SJCRH30 (cell line): ENCODE measurements around the gene SEC24D. TPM values are rescaled to one million over a fixed set of nuclear protein-coding genes. Genes with fewer than 3 reads are reported as not detected.

Source experiments
- DNase-seq, 2 experiments: peaks; one replicate each; pipeline ENCODE4 v3.0.0-alpha.2; 2015 to 2020
- H3K27ac ChIP-seq: fragments of 250-450 bp; sonication (Bioruptor Pico); 2 replicates; pipeline ENCODE4 v1.5.1; 2020; ENCODE audit warnings: mild to moderate bottlenecking, moderate library complexity
- H3K27me3 ChIP-seq: fragments of 250-450 bp; sonication (Bioruptor Pico); 2 replicates; pipeline ENCODE4 v1.5.1; 2020; ENCODE audit warnings: mild to moderate bottlenecking, moderate library complexity
- H3K36me3 ChIP-seq: fragments of 250-450 bp; sonication (Bioruptor Pico); 2 replicates; pipeline ENCODE4 v1.5.1; 2020; ENCODE audit warnings: mild to moderate bottlenecking, moderate library complexity
- H3K4me1 ChIP-seq: fragments of 250-450 bp; sonication (Bioruptor Pico); 2 replicates; pipeline ENCODE4 v1.5.1; 2020; ENCODE audit warnings: mild to moderate bottlenecking, moderate library complexity
- H3K4me3 ChIP-seq: fragments of 250-450 bp; sonication (Bioruptor Pico); 2 replicates; pipeline ENCODE4 v1.5.1; 2020; ENCODE audit warnings: mild to moderate bottlenecking, moderate library complexity
- H3K9me3 ChIP-seq: fragments of 250-450 bp; sonication (Bioruptor Pico); replicated peaks from 2 replicates; pipeline ENCODE4 v1.5.1; 2020; ENCODE audit warnings: mild to moderate bottlenecking, moderate library complexity
- total RNA-seq: library from RNA; depleted of rRNA; stranded (reverse); fragments of >200 nt; shearing (Covaris generic); gene quantifications from 2 replicates; pipeline ENCODE4 v1.2.3, GENCODE V29; 2014

SEC24D gene
- total RNA-seq, 1 experiment from 2014 or later: 25.9 TPM

GRCh38 chr4:118850488-118851173, 14.7 kb upstream of the SEC24D start:
- Histone ChIP-seq H3K36me3 (no peaks in the 10 kb centered on the region), H3K4me3 (0 out of 2 replicates have a peak overlapping the region, but pooled peaks have one; percentile 3), H3K4me1 (no peaks in the 10 kb centered on the region), H3K9me3 (no peaks in the 10 kb centered on the region), H3K27me3 (no peaks in the 10 kb centered on the region), H3K27ac (no peak overlapping the region)
- no peak for DNase-seq

GRCh38 chr4:118849867-118850487, 14.1 kb upstream of the SEC24D start:
- Histone ChIP-seq H3K36me3 (no peaks in the 10 kb centered on the region), H3K4me1 (no peaks in the 10 kb centered on the region), H3K9me3 (no peaks in the 10 kb centered on the region), H3K4me3 (no peak overlapping the region), H3K27ac (no peak overlapping the region), H3K27me3 (no peaks in the 10 kb centered on the region)
- DNase-seq: no peak

GRCh38 chr4:118848901-118849300, 13.0 kb upstream of the SEC24D start:
- no peaks in the 10 kb centered on the region for H3K4me1 ChIP-seq
- no peaks in the 10 kb centered on the region for H3K27me3 ChIP-seq
- no peak overlapping the region for H3K27ac ChIP-seq
- no peak for DNase-seq
- no peaks in the 10 kb centered on the region for H3K9me3 ChIP-seq
- no peaks in the 10 kb centered on the region for H3K36me3 ChIP-seq
- H3K4me3 ChIP-seq: no peak overlapping the region

- Histone ChIP-seq H3K4me1 (no peaks in the 10 kb centered on the region), H3K36me3 (no peaks in the 10 kb centered on the region), H3K27ac (no peak overlapping the region), H3K4me3 (no peak overlapping the region), H3K9me3 (no peaks in the 10 kb centered on the region), H3K27me3 (no peaks in the 10 kb centered on the region)
- no peak for DNase-seq
These were observed 12.3 kb upstream of the SEC24D start for GRCh38 chr4:118848242-118848641.

GRCh38 chr4:118846979-118847378, 11.1 kb upstream of the SEC24D start:
- no peaks in the 10 kb centered on the region for H3K4me1 ChIP-seq
- DNase-seq: no peak
- H3K4me3 ChIP-seq: no peak overlapping the region
- H3K9me3 ChIP-seq: no peaks in the 10 kb centered on the region
- no peaks in the 10 kb centered on the region for H3K27me3 ChIP-seq
- no peaks in the 10 kb centered on the region for H3K36me3 ChIP-seq
- no peak overlapping the region for H3K27ac ChIP-seq

- DNase-seq: peak in 1 of 2 experiments; percentile 49
- Histone ChIP-seq H3K27ac (no peak overlapping the region), H3K27me3 (no peaks in the 10 kb centered on the region), H3K36me3 (no peaks in the 10 kb centered on the region), H3K4me3 (no peak overlapping the region), H3K9me3 (no peaks in the 10 kb centered on the region), H3K4me1 (no peaks in the 10 kb centered on the region)
These were observed 9.7 kb upstream of the SEC24D start for GRCh38 chr4:118845552-118846050.

- Histone ChIP-seq H3K27ac (no peak overlapping the region), H3K9me3 (no peaks in the 10 kb centered on the region), H3K36me3 (no peaks in the 10 kb centered on the region), H3K4me1 (0 out of 2 replicates have a peak, but pooled peaks cover 4% of the 10 kb centered on the region), H3K27me3 (no peaks in the 10 kb centered on the region), H3K4me3 (no peak overlapping the region)
- DNase-seq: no peak
These were observed 7.3 kb upstream of the SEC24D start for GRCh38 chr4:118843237-118843636.

- H3K27ac ChIP-seq: no peak overlapping the region
- no peaks in the 10 kb centered on the region for H3K27me3 ChIP-seq
- no peaks in the 10 kb centered on the region for H3K9me3 ChIP-seq
- H3K4me3 ChIP-seq: no peak overlapping the region
- H3K36me3 ChIP-seq: no peaks in the 10 kb centered on the region
- 0 out of 2 replicates have a peak, but pooled peaks cover 4% of the 10 kb centered on the region for H3K4me1 ChIP-seq
- DNase-seq: no peak
These were observed 6.1 kb upstream of the SEC24D start for GRCh38 chr4:118842055-118842454.

GRCh38 chr4:118839221-118839927, 3.4 kb upstream of the SEC24D start:
- Histone ChIP-seq H3K27ac (no peak overlapping the region), H3K4me3 (no peak overlapping the region)

GRCh38 chr4:118837121-118837507, 1.2 kb upstream of the SEC24D start:
- Histone ChIP-seq H3K9me3 (no peaks in the 10 kb centered on the region), H3K27ac (no peak overlapping the region), H3K4me3 (no peak overlapping the region), H3K36me3 (peaks cover 12% of the 10 kb centered on the region), H3K4me1 (0 out of 2 replicates have a peak, but pooled peaks cover 4% of the 10 kb centered on the region), H3K27me3 (no peaks in the 10 kb centered on the region)
- no peak for DNase-seq

More at GRCh38 chr4:118839221-118839927, 3.4 kb upstream of the SEC24D start:
- Histone ChIP-seq H3K36me3 (no peaks in the 10 kb centered on the region), H3K9me3 (no peaks in the 10 kb centered on the region), H3K4me1 (0 out of 2 replicates have a peak, but pooled peaks cover 4% of the 10 kb centered on the region), H3K27me3 (no peaks in the 10 kb centered on the region)
- DNase-seq: peak in 1 of 2 experiments; percentile 14

GRCh38 chr4:118836301-118837120, 585 bp upstream of the SEC24D start:
- peak; percentile 55 to 70 for DNase-seq
- H3K4me3 ChIP-seq: peak overlapping the region; percentile 97
- H3K4me1 ChIP-seq: 0 out of 2 replicates have a peak, but pooled peaks cover 4% of the 10 kb centered on the region
- no peaks in the 10 kb centered on the region for H3K27me3 ChIP-seq
- H3K36me3 ChIP-seq: peaks cover 14% of the 10 kb centered on the region
- no peaks in the 10 kb centered on the region for H3K9me3 ChIP-seq
- peak overlapping the region; percentile 43 for H3K27ac ChIP-seq

GRCh38 chr4:118834960-118835569, 861 bp downstream of the SEC24D start:
- Histone ChIP-seq H3K9me3 (no peaks in the 10 kb centered on the region), H3K36me3 (peaks cover 15% of the 10 kb centered on the region), H3K4me1 (0 out of 2 replicates have a peak, but pooled peaks cover 4% of the 10 kb centered on the region), H3K27ac (peak overlapping the region; percentile 40; the same call in 1 of the 2 replicates), H3K4me3 (peak overlapping the region; percentile 97), H3K27me3 (no peaks in the 10 kb centered on the region)
- DNase-seq: peak; percentile 43 to 68

- Histone ChIP-seq H3K36me3 (peaks cover 19% of the 10 kb centered on the region), H3K4me1 (0 out of 2 replicates have a peak, but pooled peaks cover 1% of the 10 kb centered on the region), H3K27me3 (no peaks in the 10 kb centered on the region), H3K9me3 (no peaks in the 10 kb centered on the region), H3K4me3 (no peak overlapping the region), H3K27ac (no peak overlapping the region)
- no peak for DNase-seq
These were observed 1.9 kb downstream of the SEC24D start for GRCh38 chr4:118834070-118834469.
